ENCODE measurements around the gene KHDC3L. TPM values are rescaled to one million over a fixed set of nuclear protein-coding genes. Genes with fewer than 3 reads are reported as not detected.

Gene KHDC3L
- polyA plus RNA-seq, 3 donors: not detected

GRCh38 chr6:73339340-73339739, 23.1 kb upstream of the KHDC3L start:
- no peaks in the 10 kb centered on the region for H3K79me2 ChIP-seq (ENCODE audit: insufficient read depth, low read length)
- no peaks in the 10 kb centered on the region for H3K4me1 Mint-ChIP-seq
- H3K27ac Mint-ChIP-seq: no peak overlapping the region
- no peak overlapping the region for H3K27ac ChIP-seq (ENCODE audit: low read depth in 1 of 2, low read length in 2 of 2)
- no peak for TF ChIP-seq CTCF (IDR thresholded peaks at IDR 0.05)
- H3K4me1 ChIP-seq (ENCODE audit: control insufficient read depth in 1 of 2, insufficient read depth in 2 of 2, low read length in 2 of 2): no peaks in the 10 kb centered on the region
- no peaks in the 10 kb centered on the region for H3K36me3 Mint-ChIP-seq
- no peaks in the 10 kb centered on the region for H4K20me1 ChIP-seq (ENCODE audit: insufficient read depth, low read length)
- no peak overlapping the region for H3K4me3 Mint-ChIP-seq
- H3K27me3 ChIP-seq (ENCODE audit: control insufficient read depth in 2 of 2, insufficient read depth in 2 of 2, low read length in 2 of 2): no peaks in the 10 kb centered on the region
- intact Hi-C loops (cut with micrococcal nuclease): no loop called here
- H3K27me3 Mint-ChIP-seq (ENCODE audit: low read depth in 3 of 3): peaks cover 4 to 7% (median 6%) of the 10 kb centered on the region in 3 donors
- no peak overlapping the region for H3K4me3 ChIP-seq (replicated peaks in 1 of 3; ENCODE audit: low read depth in 2 of 3, low read length in 3 of 3)
- no peaks in the 10 kb centered on the region for H3K9me3 Mint-ChIP-seq
- no peak overlapping the region for H3K4me2 ChIP-seq (replicated peaks; ENCODE audit: extremely low read depth, low read length, poor library complexity, severe bottlenecking)
- 100% methylated on average over 3 of the region's 3 CpGs for whole genome bisulfite sequencing (ENCODE audit: insufficient coverage)
- DNase-seq: no peak
- no peak overlapping the region for H3K9ac ChIP-seq (ENCODE audit: insufficient read depth, low read length, poor library complexity, severe bottlenecking)
- H3K36me3 ChIP-seq (replicated peaks in 1 of 2; ENCODE audit: control insufficient read depth in 1 of 2, insufficient read depth in 2 of 2, low read length in 2 of 2): no peaks in the 10 kb centered on the region
- H2AFZ ChIP-seq (ENCODE audit: insufficient read depth, low read depth, low read length, poor library complexity, severe bottlenecking): no peak overlapping the region
- no peaks in the 10 kb centered on the region for H3K9me3 ChIP-seq (replicated peaks in 1 of 2; ENCODE audit: control insufficient read depth in 1 of 2, insufficient read depth in 1 of 2, low read length in 2 of 2)

GRCh38 chr6:73340048-73340447, 22.4 kb upstream of the KHDC3L start:
- Histone ChIP-seq H3K9me3 (replicated peaks in 1 of 2; ENCODE audit: control insufficient read depth in 1 of 2, insufficient read depth in 1 of 2, low read length in 2 of 2) (no peaks in the 10 kb centered on the region), H4K20me1 (ENCODE audit: insufficient read depth, low read length) (no peaks in the 10 kb centered on the region), H3K36me3 (replicated peaks in 1 of 2; ENCODE audit: control insufficient read depth in 1 of 2, insufficient read depth in 2 of 2, low read length in 2 of 2) (no peaks in the 10 kb centered on the region), H3K4me2 (replicated peaks; ENCODE audit: extremely low read depth, low read length, poor library complexity, severe bottlenecking) (no peak overlapping the region), H3K27me3 (ENCODE audit: control insufficient read depth in 2 of 2, insufficient read depth in 2 of 2, low read length in 2 of 2) (no peaks in the 10 kb centered on the region), H3K4me1 (ENCODE audit: control insufficient read depth in 1 of 2, insufficient read depth in 2 of 2, low read length in 2 of 2) (no peaks in the 10 kb centered on the region), H3K79me2 (ENCODE audit: insufficient read depth, low read length) (no peaks in the 10 kb centered on the region), H3K27ac (ENCODE audit: low read depth in 1 of 2, low read length in 2 of 2) (no peak overlapping the region), H3K9ac (ENCODE audit: insufficient read depth, low read length, poor library complexity, severe bottlenecking) (no peak overlapping the region), H3K4me3 (replicated peaks in 1 of 3; ENCODE audit: low read depth in 2 of 3, low read length in 3 of 3) (no peak overlapping the region), H2AFZ (ENCODE audit: insufficient read depth, low read depth, low read length, poor library complexity, severe bottlenecking) (no peak overlapping the region)
- Mint-ChIP-seq H3K27ac (no peak overlapping the region), H3K9me3 (no peaks in the 10 kb centered on the region), H3K4me3 (no peak overlapping the region), H3K4me1 (no peaks in the 10 kb centered on the region), H3K27me3 (ENCODE audit: low read depth in 3 of 3) (peaks cover 4 to 9% (median 6%) of the 10 kb centered on the region in 3 donors), H3K36me3 (no peaks in the 10 kb centered on the region)
- no peak for TF ChIP-seq CTCF (IDR thresholded peaks at IDR 0.05)
- intact Hi-C loops (cut with micrococcal nuclease): no loop called here
- 100% methylated on average over 1 of the region's 2 CpGs for WGBS (ENCODE audit: insufficient coverage)
- no peak for DNase-seq
